ENCODE data around the gene MACF1. TPM values are rescaled to one million over a fixed set of nuclear protein-coding genes. Genes with fewer than 3 reads are reported as not detected.
A peak's percentile ranks its signal among the peaks of the same experiment; 100 is the strongest.

Gene MACF1
- total and polyA plus RNA-seq, 2 of the 13 experiments (the other 11 are each of a cell fraction or from before 2014, with no cell fraction given): 36.7 to 65.4 TPM

GRCh38 chr1:39408641-39409054 is 204.2 kb downstream of the MACF1 start (continued):
- TF ChIP-seq RCOR2 (CRISPR knock-in tag; IDR thresholded peaks at IDR 0.05) (no peak), TBX2 (CRISPR knock-in tag; IDR thresholded peaks at IDR 0.05; ENCODE audit: borderline replicate concordance) (no peak; the same call in 1 of the 2 replicates), ZNF441 (CRISPR knock-in tag; IDR thresholded peaks at IDR 0.05; ENCODE audit: borderline replicate concordance) (0 out of 2 replicates have a peak, but pooled peaks have one; percentile 9), FOXC1 (CRISPR knock-in tag; IDR thresholded peaks at IDR 0.05; ENCODE audit: borderline replicate concordance) (peak; percentile 47; the same call in 1 of the 2 replicates), SP4 (CRISPR knock-in tag; IDR thresholded peaks at IDR 0.05) (0 out of 2 replicates have a peak, but pooled peaks have one; percentile 26), ZNF33B (CRISPR knock-in tag; IDR thresholded peaks at IDR 0.05) (no peak), RNF219 (CRISPR knock-in tag; IDR thresholded peaks at IDR 0.05) (no peak), ZNF431 (CRISPR knock-in tag; IDR thresholded peaks at IDR 0.05; ENCODE audit: borderline replicate concordance, low read depth) (no peak), MEIS1 (CRISPR knock-in tag; IDR thresholded peaks at IDR 0.05; ENCODE audit: borderline replicate concordance) (no peak), ZFP37 (CRISPR knock-in tag; IDR thresholded peaks at IDR 0.05; ENCODE audit: borderline replicate concordance) (no peak), ZNF414 (CRISPR knock-in tag; IDR thresholded peaks at IDR 0.05) (0 out of 2 replicates have a peak, but pooled peaks have one; percentile 84), ZBTB26 (CRISPR knock-in tag; IDR thresholded peaks at IDR 0.05; ENCODE audit: borderline replicate concordance) (no peak), CENPX (CRISPR knock-in tag; IDR thresholded peaks at IDR 0.05) (no peak), POLR2AphosphoS5 (IDR thresholded peaks at IDR 0.05; ENCODE audit: low read depth, low read length) (no peak)
- TF ChIP-seq, protein P1, sequence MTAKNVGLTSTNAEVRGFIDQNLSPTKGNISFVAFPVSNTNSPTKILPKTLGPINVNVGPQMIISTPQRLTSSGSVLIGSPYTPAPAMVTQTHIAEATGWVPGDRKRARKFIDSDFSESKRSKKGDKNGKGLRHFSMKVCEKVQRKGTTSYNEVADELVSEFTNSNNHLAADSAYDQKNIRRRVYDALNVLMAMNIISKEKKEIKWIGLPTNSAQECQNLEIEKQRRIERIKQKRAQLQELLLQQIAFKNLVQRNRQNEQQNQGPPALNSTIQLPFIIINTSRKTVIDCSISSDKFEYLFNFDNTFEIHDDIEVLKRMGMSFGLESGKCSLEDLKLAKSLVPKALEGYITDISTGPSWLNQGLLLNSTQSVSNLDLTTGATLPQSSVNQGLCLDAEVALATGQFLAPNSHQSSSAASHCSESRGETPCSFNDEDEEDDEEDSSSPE (CRISPR knock-in tag; IDR thresholded peaks at IDR 0.05): peak; percentile 38
- TF ChIP-seq, protein P2, sequence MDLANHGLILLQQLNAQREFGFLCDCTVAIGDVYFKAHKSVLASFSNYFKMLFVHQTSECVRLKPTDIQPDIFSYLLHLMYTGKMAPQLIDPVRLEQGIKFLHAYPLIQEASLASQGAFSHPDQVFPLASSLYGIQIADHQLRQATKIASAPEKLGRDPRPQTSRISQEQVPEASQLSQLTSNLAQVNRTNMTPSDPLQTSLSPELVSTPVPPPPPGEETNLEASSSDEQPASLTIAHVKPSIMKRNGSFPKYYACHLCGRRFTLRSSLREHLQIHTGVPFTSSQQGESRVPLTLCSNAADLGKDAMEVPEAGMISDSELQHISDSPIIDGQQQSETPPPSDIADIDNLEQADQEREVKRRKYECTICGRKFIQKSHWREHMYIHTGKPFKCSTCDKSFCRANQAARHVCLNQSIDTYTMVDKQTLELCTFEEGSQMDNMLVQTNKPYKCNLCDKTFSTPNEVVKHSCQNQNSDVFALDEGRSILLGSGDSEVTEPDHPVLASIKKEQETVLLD (CRISPR knock-in tag; IDR thresholded peaks at IDR 0.05; ENCODE audit: low read depth): 0 out of 2 replicates have a peak, but pooled peaks have one; percentile 2
- TF ChIP-seq, protein P3, sequence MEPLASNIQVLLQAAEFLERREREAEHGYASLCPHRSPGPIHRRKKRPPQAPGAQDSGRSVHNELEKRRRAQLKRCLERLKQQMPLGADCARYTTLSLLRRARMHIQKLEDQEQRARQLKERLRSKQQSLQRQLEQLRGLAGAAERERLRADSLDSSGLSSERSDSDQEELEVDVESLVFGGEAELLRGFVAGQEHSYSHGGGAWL (CRISPR knock-in tag; IDR thresholded peaks at IDR 0.05): 0 out of 2 replicates have a peak, but pooled peaks have one; percentile 29
- TF ChIP-seq, protein P4, sequence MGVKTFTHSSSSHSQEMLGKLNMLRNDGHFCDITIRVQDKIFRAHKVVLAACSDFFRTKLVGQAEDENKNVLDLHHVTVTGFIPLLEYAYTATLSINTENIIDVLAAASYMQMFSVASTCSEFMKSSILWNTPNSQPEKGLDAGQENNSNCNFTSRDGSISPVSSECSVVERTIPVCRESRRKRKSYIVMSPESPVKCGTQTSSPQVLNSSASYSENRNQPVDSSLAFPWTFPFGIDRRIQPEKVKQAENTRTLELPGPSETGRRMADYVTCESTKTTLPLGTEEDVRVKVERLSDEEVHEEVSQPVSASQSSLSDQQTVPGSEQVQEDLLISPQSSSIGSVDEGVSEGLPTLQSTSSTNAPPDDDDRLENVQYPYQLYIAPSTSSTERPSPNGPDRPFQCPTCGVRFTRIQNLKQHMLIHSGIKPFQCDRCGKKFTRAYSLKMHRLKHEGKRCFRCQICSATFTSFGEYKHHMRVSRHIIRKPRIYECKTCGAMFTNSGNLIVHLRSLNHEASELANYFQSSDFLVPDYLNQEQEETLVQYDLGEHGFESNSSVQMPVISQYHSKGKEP (CRISPR knock-in tag; IDR thresholded peaks at IDR 0.05): no peak
- TF ChIP-seq, protein P5, sequence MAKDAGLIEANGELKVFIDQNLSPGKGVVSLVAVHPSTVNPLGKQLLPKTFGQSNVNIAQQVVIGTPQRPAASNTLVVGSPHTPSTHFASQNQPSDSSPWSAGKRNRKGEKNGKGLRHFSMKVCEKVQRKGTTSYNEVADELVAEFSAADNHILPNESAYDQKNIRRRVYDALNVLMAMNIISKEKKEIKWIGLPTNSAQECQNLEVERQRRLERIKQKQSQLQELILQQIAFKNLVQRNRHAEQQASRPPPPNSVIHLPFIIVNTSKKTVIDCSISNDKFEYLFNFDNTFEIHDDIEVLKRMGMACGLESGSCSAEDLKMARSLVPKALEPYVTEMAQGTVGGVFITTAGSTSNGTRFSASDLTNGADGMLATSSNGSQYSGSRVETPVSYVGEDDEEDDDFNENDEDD (CRISPR knock-in tag; IDR thresholded peaks at IDR 0.05; ENCODE audit: borderline replicate concordance): peak; percentile 41; the same call in 1 of the 2 replicates

Measured in HepG2 (cell line).